ENCODE measurements around the gene CAMKMT.

DNA sequence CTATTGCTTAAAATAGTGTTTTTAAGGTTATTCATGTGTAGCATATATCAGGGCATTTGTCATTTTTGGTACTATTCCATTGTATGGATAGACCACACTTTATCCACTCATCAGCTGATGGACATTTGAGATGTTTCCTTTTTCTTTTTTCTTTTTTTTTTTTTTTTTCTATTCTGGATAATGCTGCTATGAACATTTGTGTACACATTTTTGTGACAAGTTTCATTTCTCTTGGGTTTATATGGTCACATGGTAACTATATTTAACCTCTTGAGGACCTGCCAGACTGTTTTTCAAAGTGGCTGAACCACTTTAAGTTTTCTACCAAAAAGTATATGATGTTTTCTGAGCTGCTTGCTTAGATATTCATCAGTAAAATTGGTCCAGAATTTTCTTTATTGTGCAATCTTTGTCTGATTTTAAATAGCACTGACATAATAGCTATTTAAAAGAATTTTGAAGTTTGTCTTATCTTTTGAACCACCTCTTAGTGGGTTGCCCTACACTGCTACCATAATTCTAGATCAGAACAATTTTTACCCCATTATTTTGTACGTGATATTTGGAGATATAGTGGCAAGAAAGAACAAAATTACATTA lies 360.4 kb downstream of the CAMKMT start:
- TF ChIP-seq, protein P1, sequence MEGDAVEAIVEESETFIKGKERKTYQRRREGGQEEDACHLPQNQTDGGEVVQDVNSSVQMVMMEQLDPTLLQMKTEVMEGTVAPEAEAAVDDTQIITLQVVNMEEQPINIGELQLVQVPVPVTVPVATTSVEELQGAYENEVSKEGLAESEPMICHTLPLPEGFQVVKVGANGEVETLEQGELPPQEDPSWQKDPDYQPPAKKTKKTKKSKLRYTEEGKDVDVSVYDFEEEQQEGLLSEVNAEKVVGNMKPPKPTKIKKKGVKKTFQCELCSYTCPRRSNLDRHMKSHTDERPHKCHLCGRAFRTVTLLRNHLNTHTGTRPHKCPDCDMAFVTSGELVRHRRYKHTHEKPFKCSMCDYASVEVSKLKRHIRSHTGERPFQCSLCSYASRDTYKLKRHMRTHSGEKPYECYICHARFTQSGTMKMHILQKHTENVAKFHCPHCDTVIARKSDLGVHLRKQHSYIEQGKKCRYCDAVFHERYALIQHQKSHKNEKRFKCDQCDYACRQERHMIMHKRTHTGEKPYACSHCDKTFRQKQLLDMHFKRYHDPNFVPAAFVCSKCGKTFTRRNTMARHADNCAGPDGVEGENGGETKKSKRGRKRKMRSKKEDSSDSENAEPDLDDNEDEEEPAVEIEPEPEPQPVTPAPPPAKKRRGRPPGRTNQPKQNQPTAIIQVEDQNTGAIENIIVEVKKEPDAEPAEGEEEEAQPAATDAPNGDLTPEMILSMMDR (IDR thresholded peaks at IDR 0.05) = no peak
- no peak for TF ChIP-seq POLR2AphosphoS5 (IDR thresholded peaks at IDR 0.05)
